ENCODE results near the gene CNTF.

Gene CNTF

GRCh38 chr11:58647866-58648265, 25.4 kb downstream of the CNTF start:
- no peak for DNase-seq

GRCh38 chr11:58649623-58650022, 27.2 kb downstream of the CNTF start:
- no peak for DNase-seq

GRCh38 chr11:58650496-58650895, 28.0 kb downstream of the CNTF start:
- DNase-seq = no peak

- no peak for DNase-seq
Measured at GRCh38 chr11:58652726-58653280, 30.3 kb downstream of the CNTF start.

- peak; percentile 73 for DNase-seq
Measured at GRCh38 chr11:58654079-58654907, 31.8 kb downstream of the CNTF start.

GRCh38 chr11:58654908-58655296, 32.4 kb downstream of the CNTF start:
- DNase-seq = no peak

- DNase-seq = no peak
Measured at GRCh38 chr11:58656348-58656747, 33.9 kb downstream of the CNTF start.

GRCh38 chr11:58658623-58659022, 36.2 kb downstream of the CNTF start:
- no peak for DNase-seq

- DNase-seq = no peak
Measured at GRCh38 chr11:58659404-58659803, 36.9 kb downstream of the CNTF start.

DNA sequence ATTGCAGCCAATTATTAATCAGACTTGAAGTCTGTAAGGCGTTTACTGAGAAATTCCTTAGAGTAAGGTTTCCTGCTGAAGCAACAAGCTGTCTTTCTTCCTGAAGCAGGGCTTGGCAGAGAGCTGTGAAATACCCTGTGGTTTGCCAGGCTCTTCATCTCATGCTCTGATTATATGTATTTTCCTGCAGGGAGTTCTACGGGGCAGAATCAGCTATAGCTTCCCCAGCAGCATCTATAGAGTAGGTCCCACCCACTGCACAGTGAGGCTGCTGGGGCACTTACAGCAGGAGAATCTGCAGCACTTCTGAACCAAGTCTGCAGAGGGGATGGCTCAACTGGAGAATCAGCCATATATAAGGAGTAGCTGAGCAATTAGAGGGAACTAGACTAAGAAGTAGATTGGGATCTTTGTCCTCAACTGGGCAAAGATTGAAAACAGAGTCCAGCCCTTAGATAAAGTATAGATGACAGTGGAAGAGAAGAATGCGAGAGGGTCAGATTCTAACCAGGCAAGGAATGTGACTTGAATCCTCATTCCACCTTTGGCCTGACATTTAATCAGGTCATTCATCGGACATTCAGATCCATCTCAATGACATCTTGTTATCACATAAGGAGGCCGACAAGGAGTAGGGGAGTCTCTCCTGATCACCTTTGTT, 37.6 kb downstream of the CNTF start:
- no peak for DNase-seq

GRCh38 chr11:58671983-58672633, 49.6 kb downstream of the CNTF start:
- DNase-seq = no peak

DNA sequence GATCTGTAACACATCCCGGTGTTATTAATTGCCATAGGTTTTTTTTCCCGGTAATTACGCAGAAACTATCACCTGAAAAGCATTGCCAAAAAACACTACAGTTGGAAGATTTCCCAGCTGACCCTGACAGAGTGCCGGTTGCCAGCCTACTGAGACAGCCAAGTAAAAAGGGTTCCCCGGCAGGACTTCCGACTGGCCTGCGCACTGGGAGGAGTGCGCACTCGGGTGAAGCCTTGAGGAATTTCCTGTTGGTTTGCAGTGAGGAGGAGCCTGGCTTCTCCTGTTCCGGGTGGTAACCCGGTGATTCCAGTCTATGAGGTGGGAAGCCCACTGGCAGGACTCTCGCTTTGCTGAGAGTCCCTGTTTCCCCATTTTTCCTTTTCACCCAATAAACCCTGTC, 52.1 kb downstream of the CNTF start:
- DNase-seq = no peak

All from activated gamma-delta T cell treated with Interleukin-2 at 50 U/mL for 16 hours (primary cell).